Caco-2 (cell line): Measurements from ENCODE around the gene A1BG. TPM values are rescaled to one million over a fixed set of nuclear protein-coding genes. Genes with fewer than 3 reads are reported as not detected.

Experiments used
- BruUV-seq: library from RNA; stranded (reverse); fragments of 400-500 nt; replicated peaks from 2 replicates; lab custom pipeline; 2021; lab: Mats Ljungman, UMichigan
- CTCF ChIA-PET: fragments of 300-600 bp; sonication (Branson Sonifier 250); formaldehyde crosslinking; loops from one replicate; lab custom pipeline; 2022; ENCODE audit warnings: antibody characterized with exemption; lab: Charles Lee
- POLR2A ChIA-PET: fragments of 300-600 bp; sonication (Branson Sonifier 250); formaldehyde crosslinking; loops from one replicate; lab custom pipeline; 2022; ENCODE audit warnings: antibody characterized with exemption; lab: Charles Lee
- DNase-seq, 2 experiments: peaks; one replicate each; pipeline versions ENCODE4 v3.0.0 to v3.0.0-alpha.2; 2020 to 2022
- H3K27me3 ChIP-seq: replicated peaks from 2 replicates; pipeline ENCODE4 v1.6.0; 2011; ENCODE audit warnings: low read length; ENCODE audit not compliant: control insufficient read depth, insufficient read depth
- H3K36me3 ChIP-seq: 2 replicates; pipeline ENCODE4 v1.5.1; 2011; ENCODE audit warnings: low read length; ENCODE audit not compliant: control insufficient read depth, insufficient read depth
- H3K4me1 ChIP-seq: fragments of 250-450 bp; sonication (Bioruptor Pico); 2 replicates; pipeline ENCODE4 v1.5.1; 2020; ENCODE audit warnings: mild to moderate bottlenecking
- H3K4me3 ChIP-seq: 2 replicates; pipeline ENCODE4 v1.5.1; 2011; ENCODE audit warnings: low read depth, mild to moderate bottlenecking, control low read depth, low read length
- H3K9me3 ChIP-seq: fragments of 250-450 bp; sonication (Bioruptor Pico); 2 replicates; pipeline ENCODE4 v1.5.1; 2020; ENCODE audit warnings: mild to moderate bottlenecking, moderate library complexity
- H3K27ac Mint-ChIP-seq: one replicate; pipeline ENCODE4 v1.8.0; 2022; ENCODE audit warnings: mixed read lengths; ENCODE audit not compliant: unreplicated experiment
- H3K27me3 Mint-ChIP-seq: one replicate; pipeline ENCODE4 v1.8.0; 2022; ENCODE audit warnings: mixed read lengths; ENCODE audit not compliant: insufficient read depth, unreplicated experiment
- H3K36me3 Mint-ChIP-seq: one replicate; pipeline ENCODE4 v1.8.0; 2022; ENCODE audit warnings: mild to moderate bottlenecking, mixed read lengths; ENCODE audit not compliant: insufficient read depth, unreplicated experiment
- H3K4me1 Mint-ChIP-seq: one replicate; pipeline ENCODE4 v1.8.0; 2022; ENCODE audit warnings: low read depth, mixed read lengths; ENCODE audit not compliant: unreplicated experiment
- H3K4me3 Mint-ChIP-seq: one replicate; pipeline ENCODE4 v1.8.0; 2022; ENCODE audit warnings: mild to moderate bottlenecking, moderate library complexity, mixed read lengths; ENCODE audit not compliant: unreplicated experiment
- H3K9me3 Mint-ChIP-seq: one replicate; pipeline ENCODE4 v1.8.0; 2022; ENCODE audit warnings: mixed read lengths; ENCODE audit not compliant: unreplicated experiment
- CTCF ChIP-seq, 2 experiments: fragments of 200-600 bp in 1 of 2; IDR thresholded peaks; 1 replicate in 1 of 2; 2 replicates in 1 of 2; pipeline versions ENCODE4 v1.5.1 to v1.8.0; 2011 to 2022; ENCODE audit warnings: antibody characterized with exemption in 1 of 2, control low read depth in 1 of 2, inconsistent platforms in 1 of 2, low read depth in 1 of 2, low read length in 1 of 2, mild to moderate bottlenecking in 1 of 2, moderate library complexity in 1 of 2; ENCODE audit not compliant: insufficient read depth in 1 of 2, severe bottlenecking in 1 of 2, unreplicated experiment in 1 of 2
- intact Hi-C: fragments of 100-400 bp; cut with micrococcal nuclease; formaldehyde crosslinking; loops from one replicate; pipeline ENCODE4 v1.10.0; 2022; ENCODE audit not compliant: unreplicated experiment
- total RNA-seq: library from RNA; stranded (reverse); gene quantifications from 2 replicates; pipeline ENCODE4 v1.2.3, GENCODE V29; 2022

The A1BG gene
- total RNA-seq, 1 experiment from 2014 or later: 2.8 TPM

DNA sequence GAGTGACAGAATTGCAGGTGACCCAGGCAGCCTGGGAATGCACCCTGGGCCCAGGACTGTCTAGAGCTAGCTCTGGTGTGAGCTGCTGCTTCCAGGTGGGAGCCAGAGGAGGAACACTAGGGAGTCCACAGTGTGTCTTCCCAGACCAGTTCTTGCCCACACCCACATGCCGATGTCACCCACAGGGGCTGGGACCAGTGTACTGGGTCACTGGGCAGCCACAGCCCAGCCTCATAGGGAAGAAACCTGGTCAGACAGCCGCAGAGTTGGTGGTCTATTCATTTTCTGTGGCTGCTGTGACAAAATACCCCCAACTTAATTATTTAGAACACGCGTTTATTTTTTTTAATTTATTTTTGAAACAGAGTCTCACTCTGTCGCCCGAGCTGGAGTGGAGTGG lies 45.3 kb upstream of the A1BG start:
- no peaks in the 10 kb centered on the region for H3K27me3 Mint-ChIP-seq

DNA sequence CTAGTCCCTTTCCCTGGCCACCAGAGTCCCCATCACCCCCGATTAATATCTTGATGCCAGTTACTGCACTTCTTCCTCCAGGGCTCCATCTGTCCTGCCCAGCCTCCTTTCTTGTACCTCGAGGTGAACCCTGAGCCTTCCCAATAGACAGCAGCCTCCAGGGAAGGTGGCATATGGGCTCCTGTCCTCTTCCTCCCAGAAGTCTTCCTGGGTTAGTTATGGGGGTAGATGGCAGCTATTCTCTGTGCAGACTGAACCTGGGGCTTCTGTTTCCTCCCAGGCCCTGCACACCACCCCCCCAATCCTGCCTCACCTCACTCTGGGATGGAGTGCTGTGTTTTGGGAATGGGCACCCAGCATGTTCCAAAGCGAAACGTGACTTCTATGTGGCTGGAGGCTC lies 44.8 kb upstream of the A1BG start:
- H3K4me1 Mint-ChIP-seq: peaks cover 11% of the 10 kb centered on the region
- peaks cover 2% of the 10 kb centered on the region for H3K36me3 ChIP-seq
- no peaks in the 10 kb centered on the region for H3K27me3 ChIP-seq
- H3K4me3 ChIP-seq: no peak overlapping the region
- no peak overlapping the region for H3K27ac Mint-ChIP-seq
- peaks cover 14% of the 10 kb centered on the region for H3K4me1 ChIP-seq
- H3K36me3 Mint-ChIP-seq: peaks cover 62% of the 10 kb centered on the region
- no peaks in the 10 kb centered on the region for H3K9me3 Mint-ChIP-seq
- no peaks in the 10 kb centered on the region for H3K9me3 ChIP-seq
- intact Hi-C loops: no loop called here
- BruUV-seq: no TSS peak
- no peak for TF ChIP-seq CTCF (IDR thresholded peaks at IDR 0.05; ENCODE audit: insufficient read depth in 1 of 2, low read depth in 1 of 2, low read length in 1 of 2, severe bottlenecking in 1 of 2, unreplicated experiment in 1 of 2)
- no peaks in the 10 kb centered on the region for H3K27me3 Mint-ChIP-seq
- no peak for DNase-seq
- H3K4me3 Mint-ChIP-seq: no peak overlapping the region
- CTCF ChIA-PET: no interaction called here
- POLR2A ChIA-PET: no interaction called here

More for the DNA sequence above, 45.3 kb upstream of the A1BG start:
- Mint-ChIP-seq H3K27ac (no peak overlapping the region), H3K4me3 (no peak overlapping the region), H3K36me3 (peaks cover 58% of the 10 kb centered on the region), H3K9me3 (no peaks in the 10 kb centered on the region), H3K4me1 (peaks cover 11% of the 10 kb centered on the region)
- TF ChIP-seq CTCF (IDR thresholded peaks at IDR 0.05; ENCODE audit: insufficient read depth in 1 of 2, low read depth in 1 of 2, low read length in 1 of 2, severe bottlenecking in 1 of 2, unreplicated experiment in 1 of 2): no peak
- ChIA-PET CTCF (no interaction called here), POLR2A (no interaction called here)
- no peak overlapping the region for H3K4me3 ChIP-seq
- H3K9me3 ChIP-seq: no peaks in the 10 kb centered on the region
- peaks cover 1% of the 10 kb centered on the region for H3K36me3 ChIP-seq
- no peak for DNase-seq
- peaks cover 14% of the 10 kb centered on the region for H3K4me1 ChIP-seq
- no TSS peak for BruUV-seq
- no peaks in the 10 kb centered on the region for H3K27me3 ChIP-seq
- intact Hi-C loops: no loop called here

DNA sequence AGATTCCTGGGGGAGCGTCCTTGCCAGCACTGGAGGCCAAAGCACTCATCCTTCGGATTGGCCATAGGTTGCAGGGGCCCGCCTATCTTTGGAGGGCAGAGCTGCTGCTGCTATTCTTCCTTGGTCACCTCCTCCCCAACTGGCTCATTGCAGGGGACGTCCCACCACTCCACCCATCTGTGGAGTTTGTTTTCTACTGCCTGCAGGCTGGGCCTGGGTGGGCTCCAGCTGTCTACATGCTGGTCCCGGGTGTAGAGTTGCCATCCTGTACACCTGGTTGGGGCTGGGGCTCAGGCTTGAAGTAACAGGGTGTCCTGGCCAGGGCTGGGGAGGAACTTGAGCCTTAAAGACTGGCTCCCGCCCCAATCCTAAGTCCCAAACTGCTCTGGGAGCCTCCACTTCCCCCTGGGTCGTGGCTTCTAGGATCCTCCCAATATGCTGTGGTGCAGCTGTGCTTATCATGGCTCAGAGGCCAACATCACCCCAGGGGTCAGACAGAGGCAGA lies 44.3 kb upstream of the A1BG start:
- DNase-seq: no peak
- Histone ChIP-seq H3K9me3 (no peaks in the 10 kb centered on the region), H3K4me3 (no peak overlapping the region), H3K4me1 (peaks cover 14% of the 10 kb centered on the region), H3K36me3 (peaks cover 2% of the 10 kb centered on the region), H3K27me3 (no peaks in the 10 kb centered on the region)
- Mint-ChIP-seq H3K27me3 (no peaks in the 10 kb centered on the region), H3K9me3 (no peaks in the 10 kb centered on the region), H3K4me3 (no peak overlapping the region), H3K4me1 (peaks cover 11% of the 10 kb centered on the region), H3K27ac (no peak overlapping the region), H3K36me3 (peaks cover 67% of the 10 kb centered on the region)
- POLR2A ChIA-PET: no interaction called here
- intact Hi-C loops: no loop called here
- TF ChIP-seq CTCF (IDR thresholded peaks at IDR 0.05; ENCODE audit: insufficient read depth in 1 of 2, low read depth in 1 of 2, low read length in 1 of 2, severe bottlenecking in 1 of 2, unreplicated experiment in 1 of 2): no peak
- BruUV-seq: no TSS peak
- CTCF ChIA-PET: no interaction called here
